ENCODE results near the gene GPR84. TPM values are rescaled to one million over a fixed set of nuclear protein-coding genes. Genes with fewer than 3 reads are reported as not detected.
A peak's percentile ranks its signal among the peaks of the same experiment; 100 is the strongest.

The GPR84 gene
- total and polyA plus RNA-seq, 9 of the 15 experiments (the other 6 are each of a cell fraction or from before 2014, with no cell fraction given): 0.07 to 0.18 (median 0.11) TPM; not detected in 5

GRCh38 chr12:54356951-54357356 lies 7.3 kb downstream of the GPR84 start:
- FAIRE-seq (no peak), DNase-seq (ENCODE audit: extremely low read depth in 1 of 4, low spot score in 3 of 4) (peak in 1 of 4 experiments; percentile 60), ATAC-seq (no peak)
- intact Hi-C loops (cut with micrococcal nuclease) (no loop called here), in situ Hi-C loops (cut with MboI) (no loop called here)
- peak overlapping the region; percentile 90; the same call in 1 of the 3 replicates for H3K27ac ChIP-seq (ENCODE audit: extremely low read depth, low read depth, low read length)
- H3K4me1 ChIP-seq (replicated peaks in 1 of 2; ENCODE audit: control insufficient read depth in 2 of 2, insufficient read depth in 2 of 2, low read length in 2 of 2): peaks cover 52 to 62% of the 10 kb centered on the region in 2 experiments
- H3K4me2 ChIP-seq (ENCODE audit: insufficient read depth, low read length): peak overlapping the region; percentile 99; the same call in 1 of the 2 replicates
- POLR2A ChIA-PET: interaction anchor here (0.6 to 5.8 kb wide), 10 partner anchors 14 to 1098 kb away, joined by 3 to 57 read pairs (median 6); partner anchors contain the start of genes CBX5 and HNRNPA1
- CTCF ChIA-PET (ENCODE audit: low intra/inter-chr PET ratio): no interaction called here
- no peaks in the 10 kb centered on the region for H3K27me3 ChIP-seq (ENCODE audit: control insufficient read depth in 2 of 2, insufficient read depth in 2 of 2, low read length in 2 of 2)
- H3K9me3 ChIP-seq (replicated peaks; ENCODE audit: control insufficient read depth, insufficient read depth, low read depth, low read length): no peaks in the 10 kb centered on the region
- peak overlapping the region; percentile 28 to 66; a peak in 2 of 4 replicates for H3K9ac ChIP-seq (ENCODE audit: insufficient read depth in 1 of 2, low read depth in 2 of 2, low read length in 2 of 2)
- peaks cover 26% of the 10 kb centered on the region; the same call in 2 of the 3 replicates for H3K79me2 ChIP-seq (ENCODE audit: control insufficient read depth, insufficient read depth, low read length)
- H3K4me3 ChIP-seq: no peak overlapping the region
- H2AFZ ChIP-seq (ENCODE audit: low read depth, low read length): no peak overlapping the region
- no peaks in the 10 kb centered on the region for H3K9me1 ChIP-seq (ENCODE audit: control insufficient read depth, insufficient read depth, low read length)
- H3K36me3 ChIP-seq (ENCODE audit: control insufficient read depth, insufficient read depth, low read length): peaks cover 6% of the 10 kb centered on the region; the same call in 2 of the 3 replicates
- WGBS (ENCODE audit: insufficient coverage, low coverage, missing lambda C conversion rate): 32% methylated on average over 4 of the region's 4 CpGs
- no peaks in the 10 kb centered on the region for H4K20me1 ChIP-seq (replicated peaks; ENCODE audit: control insufficient read depth, insufficient read depth, low read length)
- no TSS peak for BruUV-seq (replicated peaks)
- TF ChIP-seq KAT2B (IDR thresholded peaks at IDR 0.05; ENCODE audit: low read depth, low read length): no peak
- no peak for TF ChIP-seq ZFP1 (CRISPR knock-in tag; IDR thresholded peaks at IDR 0.05)
- TF ChIP-seq, protein P1, sequence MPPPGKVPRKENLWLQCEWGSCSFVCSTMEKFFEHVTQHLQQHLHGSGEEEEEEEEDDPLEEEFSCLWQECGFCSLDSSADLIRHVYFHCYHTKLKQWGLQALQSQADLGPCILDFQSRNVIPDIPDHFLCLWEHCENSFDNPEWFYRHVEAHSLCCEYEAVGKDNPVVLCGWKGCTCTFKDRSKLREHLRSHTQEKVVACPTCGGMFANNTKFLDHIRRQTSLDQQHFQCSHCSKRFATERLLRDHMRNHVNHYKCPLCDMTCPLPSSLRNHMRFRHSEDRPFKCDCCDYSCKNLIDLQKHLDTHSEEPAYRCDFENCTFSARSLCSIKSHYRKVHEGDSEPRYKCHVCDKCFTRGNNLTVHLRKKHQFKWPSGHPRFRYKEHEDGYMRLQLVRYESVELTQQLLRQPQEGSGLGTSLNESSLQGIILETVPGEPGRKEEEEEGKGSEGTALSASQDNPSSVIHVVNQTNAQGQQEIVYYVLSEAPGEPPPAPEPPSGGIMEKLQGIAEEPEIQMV (tag; conservative IDR thresholded peaks at IDR 0.05; ENCODE audit: low read depth): no peak
- TF ChIP-seq EP400 (IDR thresholded peaks at IDR 0.05): no peak
- TF ChIP-seq TFAM (CRISPR knock-in tag; conservative IDR thresholded peaks at IDR 0.05): no peak
- no peak for TF ChIP-seq POLR2AphosphoS2 (IDR thresholded peaks at IDR 0.05; ENCODE audit: low read length)
- TF ChIP-seq ZSCAN32 (CRISPR knock-in tag; IDR thresholded peaks at IDR 0.05): no peak
- no peak for TF ChIP-seq SRSF7 (optimal IDR thresholded peaks at IDR 0.05; ENCODE audit: low read depth, low read length)
- TF ChIP-seq MEIS2 (IDR thresholded peaks at IDR 0.05; ENCODE audit: partially characterized antibody): peak; percentile 46
- TF ChIP-seq, protein P2, sequence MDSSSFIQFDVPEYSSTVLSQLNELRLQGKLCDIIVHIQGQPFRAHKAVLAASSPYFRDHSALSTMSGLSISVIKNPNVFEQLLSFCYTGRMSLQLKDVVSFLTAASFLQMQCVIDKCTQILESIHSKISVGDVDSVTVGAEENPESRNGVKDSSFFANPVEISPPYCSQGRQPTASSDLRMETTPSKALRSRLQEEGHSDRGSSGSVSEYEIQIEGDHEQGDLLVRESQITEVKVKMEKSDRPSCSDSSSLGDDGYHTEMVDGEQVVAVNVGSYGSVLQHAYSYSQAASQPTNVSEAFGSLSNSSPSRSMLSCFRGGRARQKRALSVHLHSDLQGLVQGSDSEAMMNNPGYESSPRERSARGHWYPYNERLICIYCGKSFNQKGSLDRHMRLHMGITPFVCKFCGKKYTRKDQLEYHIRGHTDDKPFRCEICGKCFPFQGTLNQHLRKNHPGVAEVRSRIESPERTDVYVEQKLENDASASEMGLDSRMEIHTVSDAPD (CRISPR knock-in tag; IDR thresholded peaks at IDR 0.05): no peak
- TF ChIP-seq CUX1 (CRISPR knock-in tag; IDR thresholded peaks at IDR 0.05): no peak

All from K562 (cell line).